ENCODE measurements around the gene SLC22A23. TPM values are rescaled to one million over a fixed set of nuclear protein-coding genes. Genes with fewer than 3 reads are reported as not detected.
A peak's percentile ranks its signal among the peaks of the same experiment; 100 is the strongest.

Gene SLC22A23
- total RNA-seq, 1 experiment from 2014 or later: 5.7 TPM

- no peak within 1 kb of the TSS for H3K27ac ChIP-seq (ENCODE audit: low read length)
- ATAC-seq: 0 out of 2 replicates have a peak, but pooled peaks have one; percentile 7
- peak within 1 kb of the TSS; percentile 63 for H2AFZ ChIP-seq (ENCODE audit: low read length)
- DNase-seq: no peak
- peaks cover 29% of the 10 kb centered on the region for H3K4me1 ChIP-seq (ENCODE audit: insufficient read depth, low read length)
- BruUV-seq (replicated peaks): no TSS peak
- no peaks in the 10 kb centered on the region for H3K9me2 ChIP-seq (replicated peaks; ENCODE audit: low read length)
- H4K20me1 ChIP-seq (ENCODE audit: low read length): no peaks in the 10 kb centered on the region
- no peaks in the 10 kb centered on the region for H3K79me2 ChIP-seq (ENCODE audit: low read length)
- no peak within 1 kb of the TSS for H3K9ac ChIP-seq (ENCODE audit: low read length)
- TF ChIP-seq CTCF (conservative IDR thresholded peaks at IDR 0.05; ENCODE audit: low read depth, low read length) (no peak), EZH2phosphoT487 (IDR thresholded peaks at IDR 0.05; ENCODE audit: borderline replicate concordance, low read length) (no peak), EZH2 (IDR thresholded peaks at IDR 0.05; ENCODE audit: low read length, unreplicated experiment) (no peak)
- ChIA-PET POLR2A (ENCODE audit: unreplicated experiment) (no interaction called here), CTCF (no interaction called here)
- no peaks in the 10 kb centered on the region for H3F3A ChIP-seq (ENCODE audit: low read length, unreplicated experiment)
- peaks cover 50% of the 10 kb centered on the region for H3K27me3 ChIP-seq (ENCODE audit: low read length)
- H3K9me3 ChIP-seq (ENCODE audit: low read length): no peaks in the 10 kb centered on the region
- H3K4me3 ChIP-seq (ENCODE audit: low read length): peak within 1 kb of the TSS; percentile 55
- no peaks in the 10 kb centered on the region for H3K36me3 ChIP-seq (ENCODE audit: low read depth, low read length)
- intact Hi-C loops (cut with micrococcal nuclease): no loop called here
- peak within 1 kb of the TSS; percentile 72 for H3K4me2 ChIP-seq (ENCODE audit: low read length)
Measured at GRCh38 chr6:3227363-3228045, 229.3 kb downstream of the SLC22A23 start, which contains the start of gene TUBB2B. Gene TUBB2B (minus strand): TSS chr6:3227653. CDS start chr6:3227543, 110 bp downstream.

- no peak overlapping the region for H3K27ac ChIP-seq (ENCODE audit: low read length)
Measured at GRCh38 chr6:3226481-3227362, 230.1 kb downstream of the SLC22A23 start.

More at GRCh38 chr6:3226481-3227362, 230.1 kb downstream of the SLC22A23 start:
- no peaks in the 10 kb centered on the region for H3K36me3 ChIP-seq (ENCODE audit: low read depth, low read length)
- intact Hi-C loops (cut with micrococcal nuclease): no loop called here
- H3K4me2 ChIP-seq (ENCODE audit: low read length): peak overlapping the region; percentile 72
- peak overlapping the region; percentile 55 for H3K4me3 ChIP-seq (ENCODE audit: low read length)
- ChIA-PET POLR2A (ENCODE audit: unreplicated experiment) (interaction anchor here (0.6 kb wide), 1 partner anchor 758 kb away, joined by 4 read pairs; no protein-coding TSS in a partner anchor), CTCF (no interaction called here)
- ATAC-seq (peak; percentile 4; the same call in 1 of the 2 replicates), DNase-seq (no peak)
- H3K9me2 ChIP-seq (replicated peaks; ENCODE audit: low read length): no peaks in the 10 kb centered on the region
- H4K20me1 ChIP-seq (ENCODE audit: low read length): no peaks in the 10 kb centered on the region
- TF ChIP-seq CTCF (conservative IDR thresholded peaks at IDR 0.05; ENCODE audit: low read depth, low read length) (no peak), EZH2 (IDR thresholded peaks at IDR 0.05; ENCODE audit: low read length, unreplicated experiment) (peak; percentile 9), EZH2phosphoT487 (IDR thresholded peaks at IDR 0.05; ENCODE audit: borderline replicate concordance, low read length) (no peak)
- peaks cover 29% of the 10 kb centered on the region for H3K4me1 ChIP-seq (ENCODE audit: insufficient read depth, low read length)
- peaks cover 50% of the 10 kb centered on the region for H3K27me3 ChIP-seq (ENCODE audit: low read length)
- no peaks in the 10 kb centered on the region for H3K9me3 ChIP-seq (ENCODE audit: low read length)
- H3F3A ChIP-seq (ENCODE audit: low read length, unreplicated experiment): no peaks in the 10 kb centered on the region
- H2AFZ ChIP-seq (ENCODE audit: low read length): peak overlapping the region; percentile 63
- no peak overlapping the region for H3K9ac ChIP-seq (ENCODE audit: low read length)
- no TSS peak for BruUV-seq (replicated peaks)
- no peaks in the 10 kb centered on the region for H3K79me2 ChIP-seq (ENCODE audit: low read length)

All from PC-3 (cell line).